HCT116 (cell line): ENCODE measurements around the gene CSPG4.
"Not testable (repeated sequence)": the region's sequence is repeated elsewhere in the genome, so short reads cannot be mapped to it uniquely, and the experiment has no call there.

Experiments
- CBX3 ChIP-seq: IDR thresholded peaks from 2 replicates; pipeline ENCODE4 v1.6.1; 2012; ENCODE audit warnings: low read depth
- CEBPB ChIP-seq: IDR thresholded peaks from 2 replicates; pipeline ENCODE4 v1.6.1; 2012; ENCODE audit warnings: low read depth
- EGR1 ChIP-seq: IDR thresholded peaks from 2 replicates; pipeline ENCODE4 v1.6.1; 2012; ENCODE audit warnings: low read depth
- EZH2 ChIP-seq: fragments of 200-600 bp; sonication (generic); IDR thresholded peaks from 2 replicates; pipeline ENCODE4 v1.6.1; 2017; ENCODE audit warnings: antibody characterized with exemption, mixed run types
- POLR2A ChIP-seq: IDR thresholded peaks from 2 replicates; pipeline ENCODE4 v1.7.0; 2011; ENCODE audit warnings: borderline replicate concordance; ENCODE audit not compliant: insufficient read depth, insufficient read length; ENCODE audit errors: extremely low read depth
- TCF7L2 ChIP-seq: IDR thresholded peaks from 2 replicates; pipeline ENCODE4 v1.7.0; 2011; ENCODE audit warnings: borderline replicate concordance, inconsistent platforms; ENCODE audit not compliant: insufficient read depth, insufficient read length; ENCODE audit errors: extremely low read depth
- YY1 ChIP-seq: IDR thresholded peaks from 2 replicates; pipeline ENCODE4 v1.6.1; 2011; ENCODE audit warnings: low read length, low read depth, moderate library complexity, mild to moderate bottlenecking; ENCODE audit not compliant: insufficient replicate concordance; ENCODE audit errors: extremely low read depth
- ZFX ChIP-seq: fragments of 450-650 bp; IDR thresholded peaks from 2 replicates; pipeline ENCODE4 v1.6.1; 2017
- ZNF274 ChIP-seq: fragments of 200-500 bp; sonication (Bioruptor generic); IDR thresholded peaks from 2 replicates; pipeline ENCODE4 v1.6.1; 2014; ENCODE audit warnings: mild to moderate bottlenecking, low read depth, low read length, inconsistent platforms
- TF ChIP-seq, protein P1 (sequence below), 3 experiments: fragments of 200-600 bp in 1 of 3; sonication (generic) in 1 of 3; IDR thresholded peaks in 2 of 3; conservative IDR thresholded peaks in 1 of 3; 2 replicates each; pipeline ENCODE4 v1.5.1; 2012 to 2017; ENCODE audit warnings: low read depth in 2 of 3, low read length in 2 of 3, antibody characterized with exemption in 1 of 3, borderline replicate concordance in 1 of 3, control low read depth in 1 of 3, mild to moderate bottlenecking in 1 of 3, mixed read lengths in 1 of 3, mixed run types in 1 of 3, moderate library complexity in 1 of 3; ENCODE audit not compliant: insufficient read depth in 1 of 3
- TF ChIP-seq, protein P2 (sequence below): IDR thresholded peaks from 2 replicates; pipeline ENCODE4 v1.6.1; 2012
- TF ChIP-seq, protein P3 (sequence below): IDR thresholded peaks from 2 replicates; pipeline ENCODE4 v1.6.1; 2012; ENCODE audit warnings: low read depth

DNA sequence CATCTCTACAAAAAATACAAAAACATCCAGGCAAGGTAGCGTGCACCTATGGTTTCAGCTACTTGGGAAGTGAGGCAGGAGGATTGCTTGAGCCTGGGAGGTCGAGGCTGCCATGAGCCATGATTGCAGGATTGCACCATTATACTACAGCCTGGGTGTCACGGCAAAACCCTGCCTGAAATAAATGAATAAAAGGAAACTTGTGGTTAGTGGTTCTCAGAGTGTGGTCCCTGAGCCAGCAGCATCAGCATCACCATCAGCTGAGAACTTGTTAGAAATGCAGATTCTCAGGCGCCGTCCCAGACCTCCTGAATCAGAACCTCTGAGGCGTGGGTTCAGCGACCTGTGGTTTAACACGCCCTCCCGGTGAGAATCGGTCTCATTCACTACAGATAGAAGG, 36.2 kb upstream of the CSPG4 start:
- not testable (repeated sequence) for TF ChIP-seq YY1, CEBPB, POLR2A, TCF7L2, EGR1, EZH2, ZFX, ZNF274, CBX3
- TF ChIP-seq, protein P1, sequence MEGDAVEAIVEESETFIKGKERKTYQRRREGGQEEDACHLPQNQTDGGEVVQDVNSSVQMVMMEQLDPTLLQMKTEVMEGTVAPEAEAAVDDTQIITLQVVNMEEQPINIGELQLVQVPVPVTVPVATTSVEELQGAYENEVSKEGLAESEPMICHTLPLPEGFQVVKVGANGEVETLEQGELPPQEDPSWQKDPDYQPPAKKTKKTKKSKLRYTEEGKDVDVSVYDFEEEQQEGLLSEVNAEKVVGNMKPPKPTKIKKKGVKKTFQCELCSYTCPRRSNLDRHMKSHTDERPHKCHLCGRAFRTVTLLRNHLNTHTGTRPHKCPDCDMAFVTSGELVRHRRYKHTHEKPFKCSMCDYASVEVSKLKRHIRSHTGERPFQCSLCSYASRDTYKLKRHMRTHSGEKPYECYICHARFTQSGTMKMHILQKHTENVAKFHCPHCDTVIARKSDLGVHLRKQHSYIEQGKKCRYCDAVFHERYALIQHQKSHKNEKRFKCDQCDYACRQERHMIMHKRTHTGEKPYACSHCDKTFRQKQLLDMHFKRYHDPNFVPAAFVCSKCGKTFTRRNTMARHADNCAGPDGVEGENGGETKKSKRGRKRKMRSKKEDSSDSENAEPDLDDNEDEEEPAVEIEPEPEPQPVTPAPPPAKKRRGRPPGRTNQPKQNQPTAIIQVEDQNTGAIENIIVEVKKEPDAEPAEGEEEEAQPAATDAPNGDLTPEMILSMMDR (IDR thresholded peaks at IDR 0.05 in 2 of 3, conservative IDR thresholded peaks at IDR 0.05 in 1 of 3; ENCODE audit: borderline replicate concordance in 1 of 3, insufficient read depth in 1 of 3, low read depth in 2 of 3, low read length in 2 of 3) = not testable (repeated sequence)
- TF ChIP-seq, protein P2, sequence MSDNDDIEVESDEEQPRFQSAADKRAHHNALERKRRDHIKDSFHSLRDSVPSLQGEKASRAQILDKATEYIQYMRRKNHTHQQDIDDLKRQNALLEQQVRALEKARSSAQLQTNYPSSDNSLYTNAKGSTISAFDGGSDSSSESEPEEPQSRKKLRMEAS = not testable (repeated sequence)
- TF ChIP-seq, protein P3, sequence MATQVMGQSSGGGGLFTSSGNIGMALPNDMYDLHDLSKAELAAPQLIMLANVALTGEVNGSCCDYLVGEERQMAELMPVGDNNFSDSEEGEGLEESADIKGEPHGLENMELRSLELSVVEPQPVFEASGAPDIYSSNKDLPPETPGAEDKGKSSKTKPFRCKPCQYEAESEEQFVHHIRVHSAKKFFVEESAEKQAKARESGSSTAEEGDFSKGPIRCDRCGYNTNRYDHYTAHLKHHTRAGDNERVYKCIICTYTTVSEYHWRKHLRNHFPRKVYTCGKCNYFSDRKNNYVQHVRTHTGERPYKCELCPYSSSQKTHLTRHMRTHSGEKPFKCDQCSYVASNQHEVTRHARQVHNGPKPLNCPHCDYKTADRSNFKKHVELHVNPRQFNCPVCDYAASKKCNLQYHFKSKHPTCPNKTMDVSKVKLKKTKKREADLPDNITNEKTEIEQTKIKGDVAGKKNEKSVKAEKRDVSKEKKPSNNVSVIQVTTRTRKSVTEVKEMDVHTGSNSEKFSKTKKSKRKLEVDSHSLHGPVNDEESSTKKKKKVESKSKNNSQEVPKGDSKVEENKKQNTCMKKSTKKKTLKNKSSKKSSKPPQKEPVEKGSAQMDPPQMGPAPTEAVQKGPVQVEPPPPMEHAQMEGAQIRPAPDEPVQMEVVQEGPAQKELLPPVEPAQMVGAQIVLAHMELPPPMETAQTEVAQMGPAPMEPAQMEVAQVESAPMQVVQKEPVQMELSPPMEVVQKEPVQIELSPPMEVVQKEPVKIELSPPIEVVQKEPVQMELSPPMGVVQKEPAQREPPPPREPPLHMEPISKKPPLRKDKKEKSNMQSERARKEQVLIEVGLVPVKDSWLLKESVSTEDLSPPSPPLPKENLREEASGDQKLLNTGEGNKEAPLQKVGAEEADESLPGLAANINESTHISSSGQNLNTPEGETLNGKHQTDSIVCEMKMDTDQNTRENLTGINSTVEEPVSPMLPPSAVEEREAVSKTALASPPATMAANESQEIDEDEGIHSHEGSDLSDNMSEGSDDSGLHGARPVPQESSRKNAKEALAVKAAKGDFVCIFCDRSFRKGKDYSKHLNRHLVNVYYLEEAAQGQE = not testable (repeated sequence)
